ENCODE data around the gene CGB3.
"Not testable (repeated sequence)": the region's sequence is repeated elsewhere in the genome, so short reads cannot be mapped to it uniquely, and the experiment has no call there.

GRCh38 chr19:49049834-49050233 lies 25.7 kb upstream of the CGB3 start:
- not testable (repeated sequence) for TF ChIP-seq CTCF, POLR2A (IDR thresholded peaks at IDR 0.05)

Data from suprapubic skin (tissue), 3 donors.